GM18520 (cell line): Measurements from ENCODE around the gene FNDC7.
"Not testable (repeated sequence)": the region's sequence is repeated elsewhere in the genome, so short reads cannot be mapped to it uniquely, and the experiment has no call there.

ENCODE experiments used
- ATAC-seq: cut with Tn5 transposase; IDR thresholded peaks from one replicate; pipeline ENCODE4 v1.9.1; 2021; ENCODE audit not compliant: unreplicated experiment

FNDC7 gene, protein sequence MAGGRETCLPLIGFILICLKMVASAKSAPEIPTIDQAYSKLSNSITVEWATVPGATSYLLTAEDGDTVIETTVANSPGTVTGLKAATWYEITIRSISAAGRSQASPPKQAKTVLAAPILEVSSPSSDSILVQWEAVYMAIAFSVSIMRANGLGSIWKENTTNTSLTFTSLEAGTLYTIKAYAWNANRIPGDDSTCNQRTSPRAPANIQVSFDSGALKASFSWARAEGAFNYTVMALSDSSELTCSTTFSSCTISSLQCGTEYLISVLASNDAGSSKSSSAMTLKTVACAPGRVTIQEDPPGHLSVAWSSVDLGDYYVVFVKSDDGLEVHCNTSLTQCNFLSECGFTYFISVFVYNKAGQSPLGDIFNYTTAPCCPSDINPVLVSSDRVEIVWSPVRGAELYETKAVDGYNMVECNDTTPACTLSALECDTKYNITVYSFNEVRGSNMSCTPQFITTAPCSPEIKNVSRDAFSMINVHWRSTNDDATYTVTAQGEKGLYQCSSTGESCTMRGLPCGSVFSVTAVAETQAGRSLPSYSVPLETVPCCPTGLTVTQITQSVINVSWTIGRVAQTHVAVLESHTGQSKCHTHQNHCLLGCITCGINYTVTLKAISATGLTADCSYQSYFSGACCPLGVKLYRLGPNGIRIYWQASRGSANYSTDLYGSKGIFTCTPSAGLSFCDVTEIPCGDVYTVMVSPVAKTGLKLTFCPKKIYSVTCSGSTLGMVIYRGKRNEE

DNA sequence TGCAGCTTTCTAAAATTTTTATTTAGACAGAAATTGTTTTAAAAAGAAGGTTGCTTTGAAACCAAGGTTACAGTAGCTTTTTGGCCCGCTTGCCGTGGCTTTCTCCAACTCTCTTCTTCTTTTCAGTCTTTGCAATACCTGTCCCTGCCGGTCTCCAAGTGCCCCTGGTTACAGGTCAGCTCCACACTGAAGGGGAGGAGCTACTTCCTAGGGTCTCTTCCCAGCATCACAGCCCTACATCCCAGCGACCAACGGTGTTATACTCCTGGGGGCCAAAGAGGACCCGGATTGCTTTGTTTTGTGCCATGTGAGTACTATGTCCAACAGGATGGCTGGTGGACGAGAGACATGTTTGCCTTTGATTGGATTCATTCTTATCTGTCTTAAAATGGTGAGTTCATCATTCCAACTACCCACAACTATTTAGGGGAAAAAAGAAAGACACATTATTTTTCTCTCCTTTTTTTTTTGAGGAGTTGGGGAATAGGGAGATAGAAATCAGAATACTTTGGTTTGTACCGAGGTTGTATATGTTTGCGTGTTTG is at the start of gene FNDC7:
Gene FNDC7, plus strand, starts transcription at position 303 of the 545 bp plus-strand sequence. Its CDS starts 26 bp downstream, at position 329.
- no peak for ATAC-seq

DNA sequence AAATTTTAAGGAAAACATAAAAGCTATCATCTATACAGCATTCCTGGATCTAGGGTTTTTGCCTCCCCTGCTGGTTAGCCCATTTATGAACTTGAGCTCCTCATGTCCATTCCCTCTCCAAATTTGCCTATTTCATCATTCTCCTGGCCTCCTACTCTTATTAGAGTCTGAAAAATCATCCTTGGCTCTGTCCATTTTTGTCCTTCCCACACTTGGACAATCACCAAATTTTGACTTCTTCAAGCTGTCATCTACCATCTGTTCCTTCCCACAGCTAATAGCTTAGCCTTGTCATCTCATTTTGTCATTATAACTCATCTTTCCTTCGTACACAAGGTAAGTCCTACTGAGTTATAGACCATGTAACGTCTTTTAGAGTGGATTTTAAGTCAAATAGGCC is 49.6 kb upstream of the FNDC7 start:
- ATAC-seq: no peak

DNA sequence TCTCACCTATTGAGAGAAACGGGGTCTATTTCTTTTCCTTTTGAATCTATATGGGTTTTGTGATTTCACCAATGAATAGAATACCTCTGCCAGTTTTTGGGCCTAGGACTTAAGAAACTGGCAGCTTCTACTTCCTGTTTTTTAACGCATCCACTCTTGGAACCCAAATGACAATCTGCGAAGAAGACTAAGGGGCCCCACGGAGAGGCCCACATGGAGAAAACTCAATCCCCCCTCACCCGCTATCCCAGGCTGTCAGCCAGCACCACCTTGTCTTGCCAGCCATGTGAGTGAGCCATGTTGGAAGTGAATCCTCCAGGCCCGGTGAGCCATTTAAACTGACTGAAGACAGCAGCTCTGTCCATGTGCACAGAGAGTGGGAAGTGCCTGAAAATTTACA is 48.2 kb upstream of the FNDC7 start:
- no peak for ATAC-seq

DNA sequence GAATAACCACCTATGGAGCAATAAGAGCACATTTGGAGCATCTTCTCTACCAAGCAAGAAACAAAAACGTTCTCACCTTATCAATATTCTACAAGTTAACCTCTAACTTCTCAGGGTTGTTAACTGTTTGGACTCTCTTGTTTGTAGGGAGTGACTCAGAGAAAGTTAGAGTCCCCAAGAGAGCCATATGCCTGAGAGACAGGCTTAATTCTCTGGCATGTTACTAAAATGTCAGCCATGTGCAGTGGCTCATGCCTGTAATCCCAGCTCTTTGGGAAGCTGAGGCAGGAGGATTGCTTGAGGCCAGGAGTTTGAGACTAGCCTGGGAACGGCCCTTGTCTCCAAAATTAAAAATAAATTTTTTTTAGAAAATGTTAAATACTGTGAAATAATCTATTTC is 47.6 kb upstream of the FNDC7 start:
- no peak for ATAC-seq

DNA sequence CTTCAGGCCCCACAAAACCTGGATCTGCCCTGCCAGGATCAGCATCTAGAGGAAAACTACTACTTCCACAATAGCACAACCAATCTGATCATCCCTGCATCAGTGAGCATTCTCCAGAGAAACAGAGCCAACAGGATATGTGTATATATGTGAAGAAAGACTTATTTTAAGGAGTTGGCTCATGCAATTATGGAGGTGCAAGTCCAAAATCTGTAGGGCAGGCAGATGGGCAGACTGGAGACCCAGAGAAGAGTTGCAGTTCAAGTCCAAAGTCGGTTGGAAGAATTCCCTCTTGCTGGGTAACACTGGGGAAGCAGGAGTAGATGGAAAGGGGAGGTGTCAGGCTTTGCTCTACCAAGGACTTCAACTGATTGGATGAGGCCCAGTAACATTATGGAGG is 46.9 kb upstream of the FNDC7 start:
- ATAC-seq: no peak

DNA sequence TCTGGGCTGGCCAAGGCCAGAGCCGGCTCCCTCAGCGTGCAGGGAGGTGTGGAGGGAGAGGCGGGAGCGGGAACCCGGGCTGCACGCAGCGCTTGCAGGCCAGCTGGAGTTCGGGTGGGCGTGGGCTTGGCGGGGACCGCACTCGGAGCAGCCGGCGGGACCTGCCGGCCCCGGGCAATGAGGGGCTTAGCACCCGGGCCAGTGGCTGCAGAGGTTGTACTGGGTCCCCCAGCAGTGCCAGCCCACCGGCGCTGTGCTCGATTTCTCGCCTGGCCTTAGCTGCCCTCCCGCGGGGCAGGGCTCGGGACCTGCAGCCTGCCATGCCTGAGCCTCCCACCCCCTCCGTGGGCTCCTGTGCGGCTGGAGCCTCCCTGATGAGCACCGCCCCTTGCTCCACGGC is 45.3 kb upstream of the FNDC7 start:
- not testable (repeated sequence) for ATAC-seq

DNA sequence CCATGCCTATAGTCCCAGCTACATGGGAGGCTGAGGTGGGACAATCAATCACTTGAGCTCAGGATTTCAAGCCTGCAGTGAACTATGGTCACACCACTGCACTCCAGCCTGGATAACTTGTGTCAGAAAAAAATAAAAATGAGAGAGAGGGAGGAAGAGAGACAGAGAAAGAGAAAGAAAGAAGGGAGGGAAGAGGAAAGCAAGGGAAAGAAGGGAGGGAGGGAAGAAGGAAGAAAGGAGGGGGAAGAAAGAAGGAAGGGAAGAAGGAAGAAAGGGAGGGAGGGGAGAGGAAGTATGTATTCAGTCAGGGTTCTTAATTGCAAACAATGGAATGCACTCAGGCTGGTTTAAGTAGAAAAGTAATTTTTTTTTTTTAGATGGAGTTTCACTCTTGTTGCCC is 43.9 kb upstream of the FNDC7 start:
- no peak for ATAC-seq

DNA sequence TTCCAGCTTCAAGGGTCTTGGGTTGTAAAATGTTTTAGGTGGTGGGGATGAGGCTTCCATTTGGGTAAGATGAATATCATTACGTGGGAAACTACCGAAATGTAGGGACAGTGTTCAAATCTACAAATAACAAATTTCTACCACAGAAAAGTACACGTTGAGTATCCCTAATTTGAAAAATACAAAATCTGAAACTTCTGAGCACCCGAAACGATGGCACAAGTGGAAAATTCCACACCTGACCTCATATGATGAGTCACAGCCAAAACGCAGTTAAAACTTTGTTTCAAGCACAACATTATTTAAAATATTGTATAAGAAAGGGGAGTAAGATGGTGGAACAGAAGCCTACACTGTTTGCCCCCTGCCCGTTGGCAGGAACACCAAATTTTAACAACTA is 43.0 kb upstream of the FNDC7 start:
- no peak for ATAC-seq

DNA sequence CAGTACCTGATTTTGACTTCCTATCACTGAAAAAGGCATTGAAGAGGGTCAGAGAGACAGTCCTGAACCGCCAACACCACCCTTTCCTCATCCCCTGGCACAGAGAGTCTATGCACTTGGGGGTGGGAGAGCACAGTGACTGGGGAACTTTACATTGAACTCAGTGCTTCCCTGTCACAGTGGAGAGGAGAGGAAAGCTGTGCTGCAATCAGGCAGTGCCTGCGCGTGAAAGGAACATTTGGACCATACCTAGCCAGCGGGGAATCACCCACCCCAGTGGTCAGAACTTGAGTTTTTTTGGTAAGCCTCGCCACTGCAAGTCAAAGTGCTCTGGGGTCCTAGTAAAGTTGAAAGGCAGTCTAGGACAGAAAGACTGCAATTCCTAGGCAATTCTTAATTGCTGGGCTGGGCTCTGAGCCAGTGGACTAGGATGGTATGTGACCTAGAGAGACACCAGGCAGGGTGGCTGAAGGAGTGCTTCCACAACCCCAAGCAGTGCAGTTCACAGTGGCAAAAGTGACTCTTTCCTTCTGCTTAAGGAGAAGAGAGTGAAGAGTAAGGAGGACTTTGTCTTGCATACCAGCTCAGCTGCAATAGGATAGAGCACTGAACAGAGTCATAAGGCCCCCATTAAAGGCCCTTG is 42.5 kb upstream of the FNDC7 start:
- ATAC-seq: no peak

DNA sequence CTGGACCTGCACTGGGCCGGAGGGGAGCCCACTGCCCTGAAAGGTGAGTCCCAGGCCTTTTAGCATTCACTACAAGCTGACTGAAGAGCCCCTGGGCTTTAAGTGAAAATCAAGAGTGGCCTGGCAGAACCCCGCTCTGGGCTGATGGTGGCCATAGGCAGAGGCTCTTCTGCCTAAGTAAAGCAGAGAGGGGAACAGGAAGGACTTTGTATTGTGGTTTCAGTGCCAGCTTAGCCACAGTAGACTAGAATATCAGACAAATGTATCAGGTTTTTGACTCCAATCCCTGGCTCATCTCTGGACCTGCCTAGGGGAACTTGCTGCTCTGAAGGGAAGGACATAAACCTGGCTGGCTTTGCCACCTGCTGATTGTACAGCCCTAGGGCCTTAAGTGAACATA is 41.6 kb upstream of the FNDC7 start:
- ATAC-seq: no peak

DNA sequence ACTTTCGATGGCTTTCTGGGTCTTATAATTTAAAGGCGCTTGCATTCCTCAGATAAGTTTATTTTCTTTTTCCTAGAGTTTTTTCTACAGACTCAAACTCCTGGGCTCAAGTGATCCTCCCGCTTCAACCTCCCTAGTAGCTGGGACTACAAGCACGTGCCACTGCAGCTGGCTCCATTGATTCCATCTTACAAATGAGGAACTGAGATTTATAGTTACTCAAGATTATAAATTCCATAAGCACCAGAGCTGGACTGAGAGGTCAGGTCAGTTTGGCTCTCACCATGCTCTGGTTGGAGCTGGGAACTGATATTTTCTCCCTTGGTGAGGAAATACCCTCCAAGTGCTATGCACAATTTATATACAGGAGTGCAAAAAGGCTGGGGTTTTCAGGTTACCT is 34.0 kb upstream of the FNDC7 start:
- ATAC-seq: no peak

DNA sequence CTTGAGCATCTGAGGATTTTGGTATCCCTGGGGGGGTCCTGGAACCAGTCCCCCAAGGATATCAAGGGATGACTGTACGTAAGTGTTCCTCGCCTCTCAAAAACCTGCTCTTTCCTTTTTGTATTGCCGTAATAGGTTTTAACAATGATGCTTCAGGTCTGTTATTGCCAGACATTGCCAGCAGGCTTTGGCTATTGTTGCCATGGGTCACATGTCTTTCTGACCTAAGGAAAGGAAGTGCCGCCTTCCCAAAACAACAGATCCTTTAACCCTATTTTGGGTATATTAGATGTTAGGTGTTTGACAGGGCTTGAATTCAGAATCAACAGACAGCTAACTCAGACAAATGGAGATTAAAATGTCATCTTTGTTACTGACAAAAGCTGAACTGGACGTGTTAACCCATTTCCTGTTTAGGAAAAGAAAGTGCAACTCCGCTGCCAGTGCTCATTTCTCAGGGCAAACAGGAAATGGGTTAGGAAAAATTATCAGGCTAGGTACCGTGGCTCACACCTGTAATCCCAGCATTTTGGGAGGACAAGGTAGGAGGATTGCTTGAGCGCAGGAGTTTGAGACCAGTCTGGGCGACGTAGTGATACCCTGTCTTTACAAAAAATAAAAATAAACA is 33.0 kb upstream of the FNDC7 start:
- no peak for ATAC-seq

DNA sequence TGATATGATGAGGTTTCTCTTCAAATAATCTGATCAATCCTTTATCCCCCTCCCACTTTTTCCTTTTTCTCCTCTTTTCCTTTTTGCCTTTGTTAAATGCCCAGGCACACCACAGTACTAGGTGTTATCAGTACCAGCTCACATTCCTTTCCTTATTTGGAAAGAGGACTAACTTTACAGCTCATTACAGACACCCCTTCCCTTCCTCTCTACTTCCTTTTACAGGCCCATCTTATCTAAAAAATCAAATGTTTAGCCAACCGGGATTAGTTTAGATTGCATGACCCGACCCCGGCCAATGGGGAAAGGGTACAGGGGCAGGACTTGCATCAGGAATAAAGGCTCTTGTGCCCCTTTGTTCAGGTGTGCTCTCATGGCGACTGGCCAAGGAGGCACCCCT is 31.0 kb upstream of the FNDC7 start:
- ATAC-seq: not testable (repeated sequence)

DNA sequence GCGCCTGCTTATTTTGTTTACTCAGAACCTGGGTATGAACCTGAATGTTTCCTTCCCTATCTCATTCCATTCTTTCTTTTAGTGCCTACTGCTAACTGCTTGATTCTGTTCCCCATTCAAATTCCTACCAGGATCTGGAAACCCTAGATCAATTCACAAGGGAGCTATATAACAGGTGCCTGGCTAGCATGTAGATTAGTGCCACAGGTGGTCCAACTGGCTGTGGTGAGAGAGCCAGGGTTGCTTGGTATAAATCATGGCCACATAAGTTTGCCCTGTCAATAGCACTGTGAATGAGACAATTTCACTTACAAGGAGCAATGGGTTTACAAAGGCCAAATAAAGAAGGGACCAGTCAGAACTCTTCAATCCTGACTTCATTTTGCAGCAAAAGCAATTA is 27.2 kb upstream of the FNDC7 start:
- no peak for ATAC-seq

DNA sequence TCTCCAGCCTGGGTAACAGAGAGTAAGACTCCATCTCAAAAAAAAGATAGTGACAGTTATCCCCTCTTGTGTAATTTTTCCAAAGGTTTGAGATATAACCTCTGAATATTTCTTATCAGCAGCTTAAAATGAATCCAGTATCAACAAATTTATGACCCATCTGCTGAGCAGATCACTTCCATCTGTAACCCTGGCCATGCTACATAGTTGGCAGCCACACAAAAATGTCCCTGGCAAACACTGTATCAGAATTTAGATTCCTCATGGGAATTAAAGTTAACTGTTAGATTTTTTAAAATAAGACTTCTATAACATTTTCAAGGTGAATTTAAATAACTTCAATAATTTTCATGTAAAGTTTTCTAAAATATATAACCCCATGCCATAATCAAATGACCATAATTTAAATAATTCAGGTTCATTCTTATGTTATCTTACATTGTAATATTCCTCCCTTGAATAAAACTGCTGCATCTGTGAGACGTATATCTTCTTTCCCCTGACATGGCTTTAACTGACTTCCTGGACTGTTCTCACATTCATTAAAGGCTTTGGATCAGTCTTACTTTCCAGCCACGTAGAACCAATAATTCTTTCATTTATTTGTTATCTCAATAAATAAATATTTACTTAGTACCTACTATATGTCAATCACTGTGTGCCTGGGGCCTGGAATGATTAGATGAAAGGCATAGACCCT is 25.9 kb upstream of the FNDC7 start:
- ATAC-seq: no peak

DNA sequence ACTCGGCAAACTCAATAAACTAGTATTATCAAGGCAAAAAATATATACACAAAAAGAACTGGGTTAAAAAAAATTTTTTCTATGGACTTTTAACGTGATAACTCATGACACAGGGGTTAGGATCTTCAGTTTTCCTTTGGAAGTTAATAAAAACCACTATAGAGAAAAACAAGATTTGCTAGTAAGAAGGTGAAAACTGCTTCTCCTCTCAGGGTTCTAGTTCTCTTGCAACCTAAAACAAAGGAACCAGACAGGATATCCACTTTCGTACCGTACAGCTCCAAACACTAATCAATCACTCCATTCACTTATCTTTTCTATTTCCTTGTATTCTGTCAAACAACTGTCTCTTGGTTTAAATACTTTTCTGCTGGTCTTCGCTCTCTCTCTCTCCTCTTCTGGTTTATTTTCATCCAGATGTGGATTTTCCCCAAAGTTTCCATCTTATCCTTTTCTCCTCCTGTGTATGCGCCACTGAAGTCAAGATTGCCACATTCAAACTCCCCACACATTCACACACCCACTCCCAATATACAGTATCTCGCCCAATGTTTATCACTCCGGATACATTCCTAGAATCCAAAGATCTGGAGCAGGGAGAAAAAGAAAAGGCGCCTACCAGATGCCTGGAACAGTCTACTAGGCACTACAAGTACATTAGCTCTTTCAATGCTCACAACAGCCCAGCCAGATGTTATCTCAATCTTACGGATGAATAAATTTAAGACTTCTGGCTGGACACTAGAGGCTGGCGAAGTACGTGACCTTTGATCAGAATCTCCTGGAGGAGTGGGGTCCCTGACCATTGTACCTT is 21.4 kb upstream of the FNDC7 start:
- ATAC-seq: no peak

DNA sequence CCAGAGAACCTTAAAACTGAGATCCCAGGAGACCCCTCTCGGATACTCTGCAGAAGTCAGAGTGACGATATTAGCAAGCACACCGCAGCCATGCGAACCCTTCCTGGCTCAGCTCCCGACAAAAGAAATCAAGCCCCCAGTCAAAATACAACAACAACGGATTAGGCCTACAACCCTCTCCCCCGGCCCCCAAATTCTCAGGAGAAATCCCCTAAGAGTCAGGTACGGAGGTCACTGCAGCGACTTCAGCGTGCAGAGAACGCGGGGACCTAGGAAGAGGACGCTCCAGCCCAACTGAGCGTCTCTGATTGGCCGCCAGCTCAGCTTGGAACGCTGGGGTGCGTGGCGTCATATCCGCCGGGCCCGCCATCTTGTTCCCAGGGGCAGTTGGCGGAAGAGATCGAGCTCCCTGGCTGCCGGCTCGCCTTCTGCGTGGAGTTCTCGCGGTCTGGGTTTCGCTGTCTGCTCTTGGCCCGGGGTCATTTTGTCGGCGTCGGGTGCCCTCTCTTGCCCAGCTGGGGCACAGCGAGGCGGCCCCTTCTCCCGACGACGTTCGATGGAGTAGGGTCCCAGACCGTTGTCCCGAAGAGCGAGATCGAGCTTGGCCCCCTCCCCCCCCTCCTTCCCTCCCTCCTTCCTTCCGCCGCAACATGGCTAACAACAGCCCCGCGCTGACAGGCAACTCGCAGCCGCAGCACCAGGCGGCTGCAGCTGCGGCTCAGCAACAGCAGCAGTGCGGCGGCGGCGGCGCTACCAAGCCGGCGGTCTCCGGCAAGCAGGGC is 20.6 kb upstream of the FNDC7 start, which contains the start of gene PRPF38B:
Gene PRPF38B, plus strand, starts transcription at position 369 of the 782 bp plus-strand sequence. Its CDS starts 282 bp downstream, at position 651.
- peak; percentile 92 for ATAC-seq

DNA sequence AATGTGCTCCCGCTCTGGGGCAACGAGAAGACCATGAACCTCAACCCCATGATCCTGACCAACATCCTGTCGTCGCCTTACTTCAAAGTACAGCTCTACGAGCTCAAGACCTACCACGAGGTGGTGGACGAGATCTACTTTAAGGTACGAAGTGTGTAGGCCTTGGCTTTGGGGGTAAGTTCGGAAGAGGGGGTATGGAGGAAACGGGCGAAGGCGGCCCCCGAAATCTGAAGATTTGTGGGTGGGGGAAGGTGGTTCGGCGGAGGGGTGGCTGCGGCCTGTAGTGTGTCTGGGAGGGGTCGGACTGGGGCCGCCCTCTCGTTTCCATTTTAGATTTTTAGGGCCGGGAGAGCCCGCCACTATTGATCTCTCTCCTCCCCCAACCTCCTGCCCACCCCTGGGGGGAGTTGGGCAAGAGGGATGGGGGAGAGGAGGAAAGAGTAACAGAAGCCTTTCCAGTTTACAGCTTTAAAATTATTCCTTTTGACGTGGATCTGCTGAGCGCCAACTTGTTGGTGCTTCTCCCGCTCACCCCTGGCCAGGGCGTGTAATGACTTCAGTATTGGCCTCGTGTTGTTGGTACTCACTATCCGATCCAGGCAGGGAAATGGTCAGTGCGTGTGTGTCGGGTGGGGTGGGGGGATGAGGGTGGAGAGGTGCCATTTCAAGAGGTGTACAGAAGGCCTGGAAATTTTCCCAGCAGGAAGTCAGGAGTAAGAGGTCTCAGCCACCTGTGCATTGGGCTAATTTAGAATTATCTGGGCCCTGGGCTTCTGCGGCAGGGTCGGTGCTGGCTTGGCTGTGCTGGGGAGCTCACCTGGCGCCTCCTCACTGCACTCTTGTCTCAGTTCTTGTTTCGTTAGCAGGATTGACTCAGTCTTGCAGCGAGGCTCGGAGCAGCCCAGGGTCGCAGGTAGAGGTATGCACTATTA is 19.7 kb upstream of the FNDC7 start:
- ATAC-seq: peak; percentile 44
